Kidney (tissue), 14 donors: ENCODE results near the gene PTPRJ. TPM values are rescaled to one million over a fixed set of nuclear protein-coding genes. Genes with fewer than 3 reads are reported as not detected.

ENCODE experiments used
- DNase-seq, 5 donors: peaks; one replicate each; pipeline ENCODE4 v3.0.0-alpha.2; 2013 to 2020
- FAIRE-seq: peaks from 2 replicates; lab custom pipeline; 2012; peaks lifted over from hg19 to GRCh38; lab: Jason Lieb, UNC
- H3K27ac ChIP-seq, 2 donors: one replicate each; pipeline ENCODE4 v1.7.0; 2013; ENCODE audit warnings: low read depth in 2 of 2, low read length in 2 of 2, inconsistent platforms in 1 of 2
- H3K27me3 ChIP-seq: one replicate; pipeline ENCODE4 v1.7.1; 2013; ENCODE audit warnings: low read length, inconsistent platforms; ENCODE audit not compliant: control insufficient read depth, insufficient read depth
- H3K36me3 ChIP-seq, 3 donors: one replicate each; pipeline versions ENCODE4 v1.7.0 to v1.7.1; 2013; ENCODE audit warnings: low read length in 3 of 3, control low read depth in 1 of 3, inconsistent platforms in 1 of 3; ENCODE audit not compliant: insufficient read depth in 3 of 3, control insufficient read depth in 2 of 3
- H3K4me1 ChIP-seq, 3 donors: one replicate each; pipeline versions ENCODE4 v1.7.0 to v1.7.1; 2013; ENCODE audit warnings: low read length in 3 of 3, inconsistent platforms in 1 of 3, low read depth in 1 of 3; ENCODE audit not compliant: control insufficient read depth in 2 of 3, insufficient read depth in 2 of 3
- H3K4me3 ChIP-seq, 3 donors: one replicate each; pipeline versions ENCODE4 v1.7.0 to v1.8.1; 2013; ENCODE audit warnings: low read length in 3 of 3, control low read depth in 1 of 3, inconsistent platforms in 1 of 3
- H3K9ac ChIP-seq, 3 donors: one replicate each; pipeline versions ENCODE4 v1.7.0 to v1.7.1; 2013; ENCODE audit warnings: low read length in 3 of 3, control low read depth in 1 of 3, inconsistent platforms in 1 of 3
- H3K9me3 ChIP-seq, 3 donors: one replicate each; pipeline versions ENCODE4 v1.7.0 to v1.7.1; 2013; ENCODE audit warnings: low read length in 3 of 3, control low read depth in 1 of 3, inconsistent platforms in 1 of 3; ENCODE audit not compliant: control insufficient read depth in 2 of 3, insufficient read depth in 1 of 3
- intact Hi-C: fragments of 100-400 bp; cut with DNase I; formaldehyde crosslinking; loops from one replicate; pipeline ENCODE4 v1.11.1; 2022
- polyA plus RNA-seq: library from polyadenylated mRNA; stranded (reverse); fragments of 350-450 nt; fragmentation: Illumina TruSeq; extraction: RNeasy Lipid Tissue Mini Kit (QIAGEN cat#74804); gene quantifications from one replicate; pipeline ENCODE4 v1.2.3, GENCODE V29; 2014; ENCODE audit warnings: low read depth, low replicate concordance; ENCODE audit not compliant: insufficient read depth
- total RNA-seq: library from RNA; stranded (reverse); fragmentation: NEBNext Ultra II Directional; extraction: Animal tissue kit (Norgen Biotek cat#: 25700); gene quantifications from one replicate; pipeline ENCODE4 v1.2.1, GENCODE V29; 2021
- TF ChIP-seq, protein P1 (sequence below): IDR thresholded peaks from 3 replicates; pipeline ENCODE4 v1.5.1; 2012; ENCODE audit warnings: mild to moderate bottlenecking, moderate library complexity, borderline replicate concordance; ENCODE audit not compliant: insufficient read depth; ENCODE audit errors: extremely low read depth
- donor health status: control.
- donor health status: control.
- donor health status: control.
- donor health status: control.
- donor health status: control.
- donor health status: DM: yes; HTN: yes; CAD: no.
- donor health status: Normal renal cell carcinoma (clear cell type).

The PTPRJ gene
- total and polyA plus RNA-seq, 2 donors from 2014 or later: 9.2 to 80.5 TPM

DNA sequence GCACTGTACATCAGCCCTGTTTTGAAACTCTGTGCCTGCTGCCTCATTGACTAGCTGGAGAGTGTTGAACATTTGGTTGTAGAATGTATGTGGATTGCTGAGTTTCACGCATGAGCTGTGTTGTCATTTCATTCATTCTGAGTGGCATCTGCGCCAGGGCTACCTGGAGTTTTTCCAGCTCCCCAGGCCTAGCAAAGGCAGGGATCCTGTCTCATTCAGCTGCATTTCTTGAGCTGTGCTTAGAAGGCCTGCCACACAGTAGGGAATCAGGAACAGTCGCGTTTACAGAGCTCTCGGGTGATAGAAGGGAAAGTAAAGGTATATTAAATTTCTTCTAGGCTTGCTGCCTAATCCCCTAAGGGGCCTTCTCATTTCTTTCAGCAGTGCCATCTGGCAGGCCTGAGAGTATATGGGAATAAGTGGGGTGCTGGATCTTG lies 44.3 kb downstream of the PTPRJ start:
- Histone ChIP-seq H3K9me3 (no peaks in the 10 kb centered on the region), H3K27me3 (no peaks in the 10 kb centered on the region), H3K9ac (no peak overlapping the region), H3K4me1 (peaks cover 5 to 15% (median 14%) of the 10 kb centered on the region in 3 donors), H3K4me3 (no peak overlapping the region), H3K27ac (no peak overlapping the region), H3K36me3 (no peaks in the 10 kb centered on the region)
- TF ChIP-seq, protein P1, sequence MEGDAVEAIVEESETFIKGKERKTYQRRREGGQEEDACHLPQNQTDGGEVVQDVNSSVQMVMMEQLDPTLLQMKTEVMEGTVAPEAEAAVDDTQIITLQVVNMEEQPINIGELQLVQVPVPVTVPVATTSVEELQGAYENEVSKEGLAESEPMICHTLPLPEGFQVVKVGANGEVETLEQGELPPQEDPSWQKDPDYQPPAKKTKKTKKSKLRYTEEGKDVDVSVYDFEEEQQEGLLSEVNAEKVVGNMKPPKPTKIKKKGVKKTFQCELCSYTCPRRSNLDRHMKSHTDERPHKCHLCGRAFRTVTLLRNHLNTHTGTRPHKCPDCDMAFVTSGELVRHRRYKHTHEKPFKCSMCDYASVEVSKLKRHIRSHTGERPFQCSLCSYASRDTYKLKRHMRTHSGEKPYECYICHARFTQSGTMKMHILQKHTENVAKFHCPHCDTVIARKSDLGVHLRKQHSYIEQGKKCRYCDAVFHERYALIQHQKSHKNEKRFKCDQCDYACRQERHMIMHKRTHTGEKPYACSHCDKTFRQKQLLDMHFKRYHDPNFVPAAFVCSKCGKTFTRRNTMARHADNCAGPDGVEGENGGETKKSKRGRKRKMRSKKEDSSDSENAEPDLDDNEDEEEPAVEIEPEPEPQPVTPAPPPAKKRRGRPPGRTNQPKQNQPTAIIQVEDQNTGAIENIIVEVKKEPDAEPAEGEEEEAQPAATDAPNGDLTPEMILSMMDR: no peak
- intact Hi-C loops: no loop called here
- DNase-seq: no peak
- FAIRE-seq: no peak

DNA sequence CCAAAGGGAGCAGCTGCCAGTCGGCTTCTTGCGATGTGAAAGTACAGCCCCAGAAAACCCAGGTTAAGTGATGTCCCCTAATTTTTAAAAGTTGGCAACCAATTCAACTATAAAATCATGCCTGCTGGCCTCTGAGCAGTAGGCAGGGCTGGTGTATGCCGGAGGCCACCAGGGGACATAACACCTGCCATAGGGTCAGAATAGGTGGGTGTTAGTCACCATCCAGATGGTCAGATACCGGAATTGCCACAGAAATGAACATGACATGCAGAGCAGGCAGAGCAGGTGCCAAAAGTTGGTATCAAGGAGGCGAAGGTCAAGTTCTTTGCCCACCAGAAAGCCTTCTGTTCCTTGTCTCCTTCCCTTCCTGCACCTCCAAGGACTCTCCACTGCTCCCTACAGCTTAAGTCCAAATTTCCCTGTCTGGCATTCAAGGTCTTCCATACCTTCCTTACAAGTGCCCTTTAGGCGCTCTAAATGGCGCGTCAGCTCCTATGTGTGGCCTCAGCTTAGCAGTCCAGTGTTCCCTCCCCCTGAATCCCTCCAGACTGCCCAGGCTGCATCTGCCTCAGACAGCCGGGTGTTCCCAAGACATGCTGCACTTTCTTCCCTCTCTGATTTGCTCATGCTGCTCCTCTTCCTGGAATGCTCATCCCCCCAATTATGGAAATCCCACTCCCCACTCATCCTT lies 45.1 kb downstream of the PTPRJ start:
- no peak overlapping the region for H3K4me3 ChIP-seq
- no peak overlapping the region for H3K27ac ChIP-seq
- H3K9ac ChIP-seq: no peak overlapping the region
- TF ChIP-seq, protein P1: no peak
- H3K4me1 ChIP-seq: peaks cover 9 to 15% (median 14%) of the 10 kb centered on the region in 3 donors
- intact Hi-C loops: no loop called here
- no peak for DNase-seq
- H3K36me3 ChIP-seq: no peaks in the 10 kb centered on the region
- no peak for FAIRE-seq
- H3K9me3 ChIP-seq: no peaks in the 10 kb centered on the region
- no peaks in the 10 kb centered on the region for H3K27me3 ChIP-seq

DNA sequence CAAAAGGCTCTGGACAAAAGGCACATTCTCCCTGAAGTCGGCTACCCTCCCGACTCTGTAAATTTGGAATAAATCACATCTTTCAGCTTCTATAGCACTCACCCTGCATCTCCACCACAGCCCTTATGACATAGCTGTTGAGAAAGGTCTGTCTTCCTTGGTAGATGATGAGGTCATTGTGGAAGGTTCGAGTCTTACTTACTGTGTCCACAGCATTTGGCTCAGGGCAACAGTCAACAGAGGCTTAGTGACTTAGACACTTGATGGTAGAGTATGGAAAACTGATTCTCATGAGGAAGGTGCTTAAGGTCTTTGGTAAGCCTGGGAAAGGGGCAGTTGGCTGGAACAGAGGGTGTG lies 45.6 kb downstream of the PTPRJ start:
- no peak overlapping the region for H3K9ac ChIP-seq
- no peaks in the 10 kb centered on the region for H3K36me3 ChIP-seq
- DNase-seq: no peak
- H3K9me3 ChIP-seq: no peaks in the 10 kb centered on the region
- no peak for FAIRE-seq
- H3K4me1 ChIP-seq: peaks cover 9 to 16% (median 14%) of the 10 kb centered on the region in 3 donors
- TF ChIP-seq, protein P1: no peak
- H3K27ac ChIP-seq: no peak overlapping the region
- no peaks in the 10 kb centered on the region for H3K27me3 ChIP-seq
- no peak overlapping the region for H3K4me3 ChIP-seq
- intact Hi-C loops: no loop called here
